GM12864 (cell line): Measurements from ENCODE around the gene MTARC2.

Experiments used
- DNase-seq: peaks from one replicate; pipeline ENCODE4 v3.0.0-alpha.2; 2011; ENCODE audit warnings: low read depth
- H3K4me3 ChIP-seq: 2 replicates; pipeline ENCODE4 v1.5.1; 2011; ENCODE audit warnings: mild to moderate bottlenecking, low read depth, low read length, control low read depth
- CTCF ChIP-seq: IDR thresholded peaks from 2 replicates; pipeline ENCODE4 v1.5.1; 2011; ENCODE audit warnings: low read depth, mild to moderate bottlenecking, moderate library complexity, low read length, control low read depth, inconsistent platforms; ENCODE audit errors: missing control alignments

MTARC2 gene

GRCh38 chr1:220787069-220787619 is 39.0 kb downstream of the MTARC2 start:
- peak overlapping the region; percentile 45 for H3K4me3 ChIP-seq
- TF ChIP-seq CTCF, result no peak
- no peak for DNase-seq

- DNase-seq, result no peak
- no peak overlapping the region for H3K4me3 ChIP-seq
These were observed 40.8 kb downstream of the MTARC2 start for GRCh38 chr1:220788900-220789299.

GRCh38 chr1:220789532-220790147 is 41.5 kb downstream of the MTARC2 start:
- DNase-seq, result no peak
- H3K4me3 ChIP-seq, result no peak overlapping the region
- TF ChIP-seq CTCF, result no peak

More at GRCh38 chr1:220788900-220789299, 40.8 kb downstream of the MTARC2 start:
- TF ChIP-seq CTCF, result no peak

GRCh38 chr1:220791285-220791684 is 43.2 kb downstream of the MTARC2 start:
- no peak for DNase-seq
- no peak for TF ChIP-seq CTCF
- H3K4me3 ChIP-seq, result no peak overlapping the region

- no peak overlapping the region for H3K4me3 ChIP-seq
- TF ChIP-seq CTCF, result no peak
- DNase-seq, result no peak
These were observed 43.8 kb downstream of the MTARC2 start for GRCh38 chr1:220791956-220792355.

- no peak for DNase-seq
- no peak for TF ChIP-seq CTCF
- no peak overlapping the region for H3K4me3 ChIP-seq
These were observed 48.4 kb downstream of the MTARC2 start for GRCh38 chr1:220796530-220796929.

GRCh38 chr1:220797044-220797443 is 48.9 kb downstream of the MTARC2 start:
- no peak for DNase-seq
- TF ChIP-seq CTCF, result no peak
- no peak overlapping the region for H3K4me3 ChIP-seq
